ENCODE results near the gene STRN4.

DNA sequence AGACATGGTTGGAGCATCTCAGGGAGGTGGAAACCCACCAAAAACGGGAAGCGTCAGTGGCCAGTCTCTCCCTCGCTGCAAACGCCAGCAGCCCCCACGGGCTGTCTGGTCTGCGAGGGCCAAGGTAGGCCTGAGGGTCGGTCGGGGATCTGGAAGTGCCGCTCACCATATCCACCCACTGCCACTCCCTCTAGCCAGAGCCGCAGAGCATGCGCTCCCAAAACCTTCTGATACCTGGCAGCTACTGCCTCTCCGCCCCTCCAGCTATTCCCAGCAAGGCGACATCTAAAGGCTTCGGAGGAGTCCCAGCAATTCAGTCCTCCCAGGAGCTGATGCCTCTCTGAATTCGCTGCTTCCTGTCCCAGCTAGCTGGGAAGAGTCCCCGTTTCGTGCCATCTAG, 4.8 kb downstream of the STRN4 start:
- TF ChIP-seq, protein P1, sequence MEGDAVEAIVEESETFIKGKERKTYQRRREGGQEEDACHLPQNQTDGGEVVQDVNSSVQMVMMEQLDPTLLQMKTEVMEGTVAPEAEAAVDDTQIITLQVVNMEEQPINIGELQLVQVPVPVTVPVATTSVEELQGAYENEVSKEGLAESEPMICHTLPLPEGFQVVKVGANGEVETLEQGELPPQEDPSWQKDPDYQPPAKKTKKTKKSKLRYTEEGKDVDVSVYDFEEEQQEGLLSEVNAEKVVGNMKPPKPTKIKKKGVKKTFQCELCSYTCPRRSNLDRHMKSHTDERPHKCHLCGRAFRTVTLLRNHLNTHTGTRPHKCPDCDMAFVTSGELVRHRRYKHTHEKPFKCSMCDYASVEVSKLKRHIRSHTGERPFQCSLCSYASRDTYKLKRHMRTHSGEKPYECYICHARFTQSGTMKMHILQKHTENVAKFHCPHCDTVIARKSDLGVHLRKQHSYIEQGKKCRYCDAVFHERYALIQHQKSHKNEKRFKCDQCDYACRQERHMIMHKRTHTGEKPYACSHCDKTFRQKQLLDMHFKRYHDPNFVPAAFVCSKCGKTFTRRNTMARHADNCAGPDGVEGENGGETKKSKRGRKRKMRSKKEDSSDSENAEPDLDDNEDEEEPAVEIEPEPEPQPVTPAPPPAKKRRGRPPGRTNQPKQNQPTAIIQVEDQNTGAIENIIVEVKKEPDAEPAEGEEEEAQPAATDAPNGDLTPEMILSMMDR (IDR thresholded peaks at IDR 0.05) = no peak
- TF ChIP-seq POLR2A (IDR thresholded peaks at IDR 0.05) = no peak
